Activated CD8-positive, alpha-beta memory T cell treated with anti-CD3 and anti-CD28 coated beads, Interleukin-2, amount 50 U/mL, for 4 hours (primary cell): ENCODE results near the gene CCDC15.

Source experiments
- DNase-seq: peaks from one replicate; pipeline ENCODE4 v3.0.0-alpha.2; 2020

CCDC15 gene

GRCh38 chr11:125071846-125072217 lies 117.8 kb downstream of the CCDC15 start:
- DNase-seq: no peak

DNA sequence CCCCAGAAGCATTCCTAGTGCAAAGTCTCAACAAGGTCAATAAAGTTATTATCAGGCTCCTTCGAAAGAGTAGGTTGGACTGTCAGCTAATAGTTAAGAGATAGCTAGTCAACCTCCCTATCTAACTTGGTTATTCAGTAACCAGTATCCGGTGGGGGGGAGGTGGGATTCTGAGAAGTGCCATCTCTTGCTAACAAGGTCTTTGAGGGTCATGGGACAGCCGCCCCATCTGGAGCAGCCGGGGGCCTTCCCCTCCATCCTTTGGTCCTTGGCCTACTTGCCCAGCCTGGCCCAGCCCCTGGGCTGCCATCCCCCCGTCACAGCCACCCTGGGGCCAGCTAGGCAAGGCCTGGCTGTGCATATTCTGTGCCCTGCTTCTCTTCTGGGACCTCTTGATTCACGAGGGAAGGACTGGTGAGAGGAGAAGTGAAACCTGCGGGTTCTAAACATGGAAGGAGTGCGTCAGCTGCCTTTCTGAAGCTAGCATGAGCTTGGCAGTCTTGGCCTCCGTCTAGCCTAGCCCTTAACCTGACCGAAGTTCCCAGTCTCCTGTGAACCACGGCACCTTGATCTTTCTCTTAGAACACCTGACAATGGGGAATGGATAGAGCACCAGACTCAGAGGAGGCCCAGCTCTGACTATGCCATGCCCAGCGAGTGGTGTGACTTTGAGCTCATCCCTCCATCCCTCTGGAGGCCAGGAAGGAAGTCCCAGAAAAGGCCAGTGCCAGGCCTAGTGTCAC lies 118.4 kb downstream of the CCDC15 start:
- no peak for DNase-seq

DNA sequence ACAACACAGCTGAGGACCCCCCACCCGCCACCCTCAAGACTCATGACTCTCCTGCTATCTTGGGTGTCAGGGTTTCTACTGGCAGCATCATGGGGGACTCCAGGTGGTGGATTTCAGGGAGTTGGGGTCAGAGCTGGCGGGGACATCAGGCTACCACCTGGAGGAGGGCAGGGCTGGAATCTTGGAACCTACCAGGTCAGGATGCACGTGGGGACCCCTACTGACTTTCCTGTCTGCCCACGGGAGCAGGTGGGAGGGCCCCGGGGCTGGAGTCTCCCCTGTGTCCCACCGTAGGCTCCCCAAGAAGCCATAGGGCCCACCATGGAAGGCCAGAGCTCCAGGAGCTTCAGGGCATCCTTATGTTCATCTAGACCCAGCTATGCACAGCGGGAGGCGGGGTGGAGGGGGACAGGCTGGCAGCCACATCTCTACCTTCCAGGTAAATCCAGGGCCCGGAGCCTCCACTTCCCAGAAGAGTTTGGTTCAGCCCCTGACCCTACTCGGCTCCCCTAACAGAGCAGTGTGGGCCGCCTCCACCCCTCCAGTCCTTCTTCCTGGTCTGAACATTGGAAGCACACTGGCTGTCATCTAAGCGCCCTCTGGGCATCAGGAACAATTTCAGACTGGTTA lies 119.1 kb downstream of the CCDC15 start:
- DNase-seq: no peak

- DNase-seq: no peak
Observed at GRCh38 chr11:125073616-125074483, 119.8 kb downstream of the CCDC15 start.

DNA sequence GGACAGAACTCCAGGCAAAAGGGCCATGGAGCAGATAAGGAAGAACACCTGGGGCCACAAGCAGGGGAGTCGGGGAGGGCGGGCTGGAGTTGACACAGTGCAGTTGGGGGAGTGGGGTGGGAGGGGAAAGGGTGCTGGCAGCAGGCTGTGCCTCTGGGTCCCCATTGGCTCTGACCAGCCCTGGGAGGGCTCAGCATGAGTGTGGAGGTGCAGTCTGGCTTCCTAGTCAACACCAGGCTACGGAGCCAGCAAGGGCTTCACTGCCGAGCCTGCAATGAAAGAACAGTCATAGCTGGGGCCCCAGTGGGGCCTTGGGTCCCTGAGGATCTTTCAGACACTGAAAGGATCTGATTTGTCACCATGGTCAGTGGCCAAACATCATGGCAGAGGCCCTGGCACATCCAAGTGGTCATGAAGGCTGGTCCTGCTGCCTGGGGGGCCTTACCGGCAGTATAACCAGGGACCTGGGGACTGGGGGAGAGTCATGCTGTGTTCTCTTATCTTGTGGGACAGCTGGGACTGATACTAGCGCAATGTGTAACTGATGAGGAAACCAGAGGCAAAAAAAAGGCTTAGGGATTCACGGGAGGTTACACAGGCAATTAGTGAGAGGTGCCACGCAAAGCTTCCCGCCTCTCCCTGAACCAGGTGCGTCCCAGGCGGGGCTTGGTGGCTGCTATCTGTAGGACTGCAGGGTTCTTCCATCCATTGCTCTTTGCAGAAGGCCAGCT lies 120.7 kb downstream of the CCDC15 start:
- no peak for DNase-seq

GRCh38 chr11:125075242-125075625 lies 121.2 kb downstream of the CCDC15 start:
- DNase-seq: no peak

- no peak for DNase-seq
Observed at GRCh38 chr11:125075900-125076317, 121.9 kb downstream of the CCDC15 start.

DNA sequence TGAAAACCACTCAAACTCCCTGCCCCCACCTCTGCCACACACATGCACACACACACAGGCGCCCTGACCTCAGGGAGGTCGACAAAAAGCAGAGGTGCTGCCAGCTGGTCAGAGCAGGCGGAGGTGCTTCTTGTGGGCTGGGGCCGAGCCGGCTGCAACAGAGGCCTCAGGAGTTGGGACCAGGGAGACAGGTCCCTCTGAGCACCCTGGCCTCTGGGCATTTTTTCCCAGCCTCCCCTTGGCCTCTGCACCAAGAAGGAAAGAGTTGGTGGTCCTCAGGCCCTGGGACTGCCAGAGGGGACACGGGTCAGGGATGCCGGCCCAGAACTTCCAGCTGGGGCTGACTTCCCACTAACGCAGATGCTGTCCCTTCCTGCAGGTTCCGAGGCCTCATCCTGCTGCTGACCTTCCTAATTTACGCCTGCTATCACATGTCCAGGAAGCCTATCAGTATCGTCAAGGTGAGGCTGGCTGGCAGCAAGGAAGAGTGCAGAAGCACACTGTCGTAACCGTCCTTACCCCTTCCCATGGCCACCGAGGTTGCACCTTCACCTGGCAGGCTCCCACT lies 122.5 kb downstream of the CCDC15 start:
- DNase-seq: no peak

DNA sequence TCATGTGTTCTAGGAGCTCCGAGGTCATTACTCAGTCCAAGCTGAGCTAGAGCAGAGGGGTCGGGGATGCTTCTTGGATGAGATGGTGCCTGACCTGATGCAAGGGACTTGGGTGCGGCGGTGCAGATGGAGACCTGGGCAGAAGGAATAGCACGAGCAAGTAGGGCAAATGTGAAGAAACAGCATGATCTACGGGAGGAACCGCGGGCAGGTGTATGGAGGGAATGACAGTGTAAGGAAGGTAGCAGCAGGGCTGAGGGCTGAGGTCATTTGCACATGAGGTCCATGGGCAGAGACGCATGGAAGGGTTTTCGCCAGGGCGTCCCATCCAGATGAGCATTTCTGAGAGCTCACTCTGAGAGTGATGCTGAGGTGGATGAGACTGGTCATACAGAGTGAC lies 124.0 kb downstream of the CCDC15 start:
- no peak for DNase-seq

- DNase-seq: no peak
Observed at GRCh38 chr11:125078516-125079140, 124.6 kb downstream of the CCDC15 start.

DNA sequence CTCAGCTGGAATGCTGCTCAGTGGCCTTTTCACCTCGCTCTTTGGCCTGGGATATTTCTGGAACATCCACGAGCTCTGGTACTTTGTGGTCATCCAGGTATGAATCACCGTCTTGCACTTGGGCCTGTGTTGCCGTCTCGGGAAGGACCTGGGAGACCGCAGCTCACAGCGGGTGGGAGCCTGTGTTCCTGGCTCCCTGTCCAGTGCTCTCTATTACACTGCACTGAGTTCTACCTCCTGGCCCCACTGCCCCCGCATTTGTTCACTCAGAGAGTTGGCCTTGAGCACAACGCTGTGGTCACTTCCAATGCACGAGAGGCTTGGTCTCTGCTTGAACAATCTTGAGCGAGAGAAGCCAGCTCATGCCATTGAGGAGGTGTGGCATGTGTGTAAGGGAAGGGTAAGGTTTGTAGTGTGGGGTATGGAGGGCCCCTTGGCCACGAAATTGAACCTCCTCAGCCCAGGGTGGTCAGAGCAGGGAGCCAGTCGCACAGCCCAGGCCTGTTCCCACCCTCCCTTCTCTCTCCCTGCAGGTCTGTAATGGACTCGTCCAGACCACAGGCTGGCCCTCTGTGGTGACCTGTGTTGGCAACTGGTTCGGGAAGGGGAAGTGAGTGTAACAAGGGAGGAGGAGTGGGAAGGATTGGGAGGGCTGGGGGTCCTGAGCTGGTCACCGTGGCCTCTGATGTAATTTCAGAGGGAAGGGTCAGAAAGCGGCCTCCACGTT lies 125.3 kb downstream of the CCDC15 start:
- DNase-seq: no peak

DNA sequence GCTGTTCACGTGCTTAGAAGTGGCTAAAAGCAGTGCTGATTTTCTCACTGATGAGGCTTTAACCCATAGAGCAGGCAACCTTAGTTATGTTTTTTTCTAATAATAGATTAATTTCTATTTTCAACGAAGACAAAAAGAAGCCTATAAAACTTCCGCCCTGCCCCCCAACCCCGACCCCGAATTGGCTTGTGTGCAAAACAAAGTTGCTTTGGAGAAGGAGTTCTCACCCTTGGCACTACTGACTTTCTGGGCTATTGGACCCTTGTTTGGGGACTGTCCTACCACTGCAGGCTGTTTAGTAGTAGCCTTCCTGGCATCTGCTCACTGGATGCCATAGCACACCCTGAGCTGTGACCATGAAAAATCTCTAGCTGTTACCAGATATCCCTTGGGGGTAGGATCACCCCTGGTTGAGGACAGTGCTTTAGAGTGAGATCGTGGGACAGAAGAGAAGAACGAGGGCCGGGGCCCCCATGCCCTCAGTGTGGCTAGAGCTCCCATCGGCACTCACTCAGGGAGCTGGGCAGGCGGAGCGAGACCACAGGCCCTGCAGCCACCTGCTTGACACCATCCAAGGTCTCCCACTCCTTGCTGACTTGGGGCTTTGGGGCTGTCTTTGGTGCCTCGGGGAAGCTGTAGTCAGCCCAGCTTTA lies 126.0 kb downstream of the CCDC15 start:
- DNase-seq: no peak

DNA sequence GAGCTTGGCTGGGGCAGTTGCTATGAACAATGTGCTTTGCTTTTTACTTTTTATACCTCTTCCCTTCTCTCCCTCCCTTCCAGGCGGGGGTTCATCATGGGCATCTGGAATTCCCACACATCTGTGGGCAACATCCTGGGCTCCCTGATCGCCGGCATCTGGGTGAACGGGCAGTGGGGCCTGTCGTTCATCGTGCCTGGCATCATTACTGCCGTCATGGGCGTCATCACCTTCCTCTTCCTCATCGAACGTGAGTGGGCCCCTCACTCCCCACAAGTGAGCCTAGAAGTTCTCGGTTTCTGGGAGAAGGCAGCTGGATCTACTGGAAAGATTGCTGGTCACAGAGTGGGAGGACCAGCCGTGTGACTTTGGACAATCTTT lies 126.5 kb downstream of the CCDC15 start:
- DNase-seq: no peak

DNA sequence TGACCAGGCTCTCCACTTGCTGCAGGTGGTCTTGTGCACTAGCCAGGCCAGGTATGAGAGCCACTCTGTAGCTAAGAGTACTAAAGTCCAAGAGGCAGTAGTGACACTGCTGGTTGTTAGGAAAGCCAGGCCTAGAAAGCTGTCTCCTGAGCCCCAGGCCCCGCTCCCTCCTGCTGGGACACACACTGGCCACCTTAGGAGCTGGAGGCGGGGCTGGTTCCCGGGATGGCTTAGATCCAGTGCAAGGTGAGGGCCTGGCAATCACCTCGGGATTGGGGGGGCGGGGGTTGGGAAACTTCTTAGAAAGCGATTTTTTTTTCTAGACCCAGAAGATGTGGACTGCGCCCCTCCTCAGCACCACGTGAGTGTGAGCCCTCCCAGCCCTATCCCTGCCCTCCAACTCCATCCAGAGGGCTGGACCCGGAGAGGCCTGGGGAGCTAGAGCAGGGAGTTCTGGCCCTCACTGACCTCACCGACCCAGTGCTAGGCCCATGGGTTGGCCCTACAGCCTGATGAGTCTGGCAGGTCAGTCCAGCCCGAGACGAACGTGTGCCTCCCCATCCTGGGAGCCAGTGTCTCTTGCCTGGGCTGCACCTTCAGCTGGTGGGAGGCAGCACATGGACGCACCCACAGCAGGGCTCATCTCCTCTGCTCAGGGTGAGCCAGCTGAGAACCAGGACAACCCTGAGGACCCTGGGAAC lies 127.2 kb downstream of the CCDC15 start:
- no peak for DNase-seq

- DNase-seq: no peak
Observed at GRCh38 chr11:125082040-125082439, 128.0 kb downstream of the CCDC15 start.

- no peak for DNase-seq
Observed at GRCh38 chr11:125082611-125083311, 128.8 kb downstream of the CCDC15 start.

- no peak for DNase-seq
Observed at GRCh38 chr11:125083312-125084056, 129.5 kb downstream of the CCDC15 start.

- DNase-seq: no peak
Observed at GRCh38 chr11:125084057-125084416, 130.0 kb downstream of the CCDC15 start.

DNA sequence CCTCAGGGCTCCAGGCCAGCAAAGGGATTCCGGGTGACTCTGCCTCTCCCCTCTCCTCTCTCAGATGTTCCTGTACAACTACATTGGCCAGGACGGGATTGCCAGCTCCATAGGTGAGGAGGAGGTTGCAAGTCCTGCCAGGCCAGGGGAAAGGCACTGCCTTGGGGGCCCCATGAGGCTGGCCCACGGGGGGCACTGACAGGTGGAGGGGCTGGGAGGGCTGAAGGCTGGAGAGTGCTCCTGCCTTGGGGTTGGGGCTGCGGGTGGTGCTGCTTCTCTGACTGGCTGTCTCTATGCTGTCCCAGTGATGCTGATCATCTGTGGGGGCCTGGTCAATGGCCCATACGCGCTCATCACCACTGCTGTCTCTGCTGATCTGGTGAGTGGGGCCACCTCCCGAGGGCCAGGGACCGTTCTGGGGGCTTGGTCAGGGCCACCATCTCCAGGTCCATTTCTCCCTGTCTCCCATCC lies 130.8 kb downstream of the CCDC15 start:
- no peak for DNase-seq
